ENCODE results near the gene MAP1LC3A.

Gene MAP1LC3A

DNA sequence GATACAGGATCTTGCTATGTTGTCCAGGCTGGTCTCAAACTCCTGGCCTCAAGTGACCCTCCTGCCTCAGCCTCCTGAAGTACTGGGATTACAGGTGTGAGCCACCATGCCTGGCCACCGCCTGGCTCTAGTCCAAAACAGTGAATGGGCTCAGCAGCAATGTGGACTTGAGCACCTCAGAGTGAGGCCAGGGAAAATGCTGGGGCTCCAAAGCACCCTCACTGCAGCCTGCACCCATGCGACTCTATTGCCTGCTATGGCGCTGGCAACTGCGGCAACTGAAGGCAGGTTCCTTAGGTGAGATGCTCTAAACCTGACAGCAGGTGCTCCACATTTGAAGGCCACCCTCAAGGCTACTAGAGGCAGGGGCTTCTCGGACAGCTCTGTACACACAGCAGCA is 26.5 kb downstream of the MAP1LC3A start:
- H3K27ac ChIP-seq, result no peak overlapping the region
- H3K4me3 ChIP-seq (ENCODE audit: low read depth, low read length), result no peak overlapping the region
- no peaks in the 10 kb centered on the region for H3K27me3 ChIP-seq (ENCODE audit: insufficient read depth, low read depth, severe bottlenecking)
- no peaks in the 10 kb centered on the region for H3K9me3 ChIP-seq (ENCODE audit: severe bottlenecking)
- peaks cover 12% of the 10 kb centered on the region for H3K36me3 ChIP-seq
- no peak for DNase-seq
- TF ChIP-seq, protein P1, sequence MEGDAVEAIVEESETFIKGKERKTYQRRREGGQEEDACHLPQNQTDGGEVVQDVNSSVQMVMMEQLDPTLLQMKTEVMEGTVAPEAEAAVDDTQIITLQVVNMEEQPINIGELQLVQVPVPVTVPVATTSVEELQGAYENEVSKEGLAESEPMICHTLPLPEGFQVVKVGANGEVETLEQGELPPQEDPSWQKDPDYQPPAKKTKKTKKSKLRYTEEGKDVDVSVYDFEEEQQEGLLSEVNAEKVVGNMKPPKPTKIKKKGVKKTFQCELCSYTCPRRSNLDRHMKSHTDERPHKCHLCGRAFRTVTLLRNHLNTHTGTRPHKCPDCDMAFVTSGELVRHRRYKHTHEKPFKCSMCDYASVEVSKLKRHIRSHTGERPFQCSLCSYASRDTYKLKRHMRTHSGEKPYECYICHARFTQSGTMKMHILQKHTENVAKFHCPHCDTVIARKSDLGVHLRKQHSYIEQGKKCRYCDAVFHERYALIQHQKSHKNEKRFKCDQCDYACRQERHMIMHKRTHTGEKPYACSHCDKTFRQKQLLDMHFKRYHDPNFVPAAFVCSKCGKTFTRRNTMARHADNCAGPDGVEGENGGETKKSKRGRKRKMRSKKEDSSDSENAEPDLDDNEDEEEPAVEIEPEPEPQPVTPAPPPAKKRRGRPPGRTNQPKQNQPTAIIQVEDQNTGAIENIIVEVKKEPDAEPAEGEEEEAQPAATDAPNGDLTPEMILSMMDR (IDR thresholded peaks at IDR 0.05; ENCODE audit: low read depth, low read length), result no peak

DNA sequence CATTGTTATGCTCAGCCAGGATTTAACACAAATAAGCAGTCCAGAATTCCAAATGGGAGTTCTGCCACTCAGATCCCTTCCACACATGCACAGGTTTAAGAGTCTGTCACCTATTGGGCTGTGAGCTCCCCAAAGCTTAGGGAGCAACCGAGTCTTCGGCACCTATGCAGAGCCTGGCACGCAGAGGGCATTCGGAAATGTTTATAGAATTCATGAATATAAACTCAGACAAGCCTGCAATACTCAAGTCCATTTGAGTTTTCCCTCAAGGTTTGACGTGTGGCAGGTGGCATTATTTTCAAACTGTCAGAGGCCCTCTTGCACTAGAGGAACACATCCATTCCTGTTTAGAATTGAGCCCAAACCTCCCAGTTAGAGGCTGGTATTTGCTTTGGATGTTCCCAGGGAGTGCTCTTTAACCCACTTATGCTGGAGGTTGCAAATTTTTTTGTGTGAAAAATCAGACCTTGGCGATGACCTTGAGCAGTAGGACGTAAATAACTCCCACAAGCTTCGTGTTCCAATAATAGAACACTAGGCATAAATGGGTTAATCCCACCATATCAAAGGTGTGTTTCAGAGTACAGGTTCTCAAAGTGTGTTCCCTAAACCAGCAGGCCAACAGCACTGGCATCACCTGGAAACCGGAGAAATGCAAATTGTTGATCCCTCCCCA is 28.1 kb downstream of the MAP1LC3A start:
- Histone ChIP-seq H3K36me3 (peaks cover 12% of the 10 kb centered on the region), H3K4me3 (ENCODE audit: low read depth, low read length) (no peak overlapping the region), H3K27ac (no peak overlapping the region), H3K27me3 (ENCODE audit: insufficient read depth, low read depth, severe bottlenecking) (no peaks in the 10 kb centered on the region), H3K9me3 (ENCODE audit: severe bottlenecking) (no peaks in the 10 kb centered on the region)
- TF ChIP-seq, protein P1 (IDR thresholded peaks at IDR 0.05; ENCODE audit: low read depth, low read length), result no peak
- DNase-seq, result no peak

DNA sequence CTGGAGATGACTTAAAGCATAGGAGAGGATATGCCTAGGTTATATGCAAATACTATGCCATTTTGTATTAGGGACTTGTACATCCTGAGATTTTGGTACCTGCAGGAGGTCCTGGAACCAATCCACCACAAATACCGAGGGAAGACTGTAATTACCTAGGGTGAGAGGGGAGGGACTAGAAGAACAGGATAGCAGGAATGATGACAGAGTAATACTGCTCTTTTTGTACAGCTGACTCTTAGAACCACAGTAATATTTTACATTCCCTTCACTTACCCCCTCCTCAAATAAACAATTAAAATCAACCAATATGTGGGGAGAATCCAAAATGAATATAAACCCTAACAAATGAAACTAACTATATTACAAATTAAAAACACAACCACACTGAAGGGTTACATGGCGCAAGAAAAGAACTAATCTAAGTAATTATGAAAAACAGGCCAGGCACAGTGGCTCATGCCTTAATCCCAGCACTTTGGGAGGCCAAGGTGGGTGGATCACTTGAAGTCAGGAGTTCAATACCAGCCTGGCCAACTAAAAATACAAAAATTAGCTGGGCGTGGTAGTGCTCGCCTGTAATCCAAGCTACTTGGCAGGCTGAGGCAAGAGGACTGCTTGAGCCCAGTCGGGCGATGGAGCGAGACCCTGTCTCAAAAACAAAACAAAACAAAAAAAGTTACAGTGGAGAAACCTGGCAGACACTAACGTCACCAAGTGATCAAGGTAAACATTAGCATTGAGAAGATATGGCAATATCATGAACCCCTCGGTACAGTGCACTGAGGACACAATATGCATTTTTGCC is 37.1 kb downstream of the MAP1LC3A start:
- no peaks in the 10 kb centered on the region for H3K27me3 ChIP-seq (ENCODE audit: insufficient read depth, low read depth, severe bottlenecking)
- no peak for DNase-seq
- TF ChIP-seq, protein P1 (IDR thresholded peaks at IDR 0.05; ENCODE audit: low read depth, low read length), result no peak

DNA sequence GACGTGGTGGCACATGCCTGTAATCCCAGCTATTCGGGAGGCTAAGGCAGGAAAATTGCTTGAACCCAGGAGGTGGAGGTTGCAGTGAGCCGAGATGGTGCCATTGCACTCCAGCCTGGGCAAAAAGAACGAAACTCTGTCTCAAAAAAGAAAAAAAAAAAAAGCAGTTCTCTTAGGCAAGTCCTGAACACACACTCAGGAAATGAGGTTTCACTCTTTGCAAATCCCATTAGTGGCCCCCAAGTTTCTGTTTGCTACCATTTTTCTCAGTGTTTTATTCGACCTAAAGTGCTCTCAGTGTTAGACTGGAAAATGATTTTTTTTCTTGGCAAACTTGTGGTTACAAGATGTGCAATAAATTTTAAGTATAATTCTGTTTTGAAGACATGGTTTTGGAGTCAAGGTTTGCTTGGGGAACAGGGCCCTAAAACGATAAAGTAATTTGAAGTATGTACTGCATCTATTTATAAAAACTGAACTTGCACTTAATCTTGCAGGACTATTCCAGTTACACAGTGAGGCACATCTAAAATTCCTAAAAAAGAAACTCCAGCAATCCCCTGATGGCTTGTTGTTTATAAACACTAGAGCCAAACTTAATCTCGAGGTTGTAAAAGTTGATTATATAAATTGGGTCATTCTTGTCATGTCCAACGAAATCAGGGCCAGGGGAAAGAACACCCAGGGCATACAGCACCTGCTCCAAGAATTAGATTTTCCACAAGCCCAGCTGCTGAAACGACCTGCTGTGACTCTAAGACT is 42.6 kb downstream of the MAP1LC3A start:
- TF ChIP-seq, protein P1 (IDR thresholded peaks at IDR 0.05; ENCODE audit: low read depth, low read length), result no peak
- Histone ChIP-seq H3K27me3 (ENCODE audit: insufficient read depth, low read depth, severe bottlenecking) (no peaks in the 10 kb centered on the region), H3K36me3 (0 out of 2 replicates have a peak, but pooled peaks cover 3% of the 10 kb centered on the region), H3K9me3 (ENCODE audit: severe bottlenecking) (no peaks in the 10 kb centered on the region), H3K4me3 (ENCODE audit: low read depth, low read length) (no peak overlapping the region), H3K27ac (no peak overlapping the region)
- no peak for DNase-seq

More for the DNA sequence above, 37.1 kb downstream of the MAP1LC3A start:
- Histone ChIP-seq H3K27ac (no peak overlapping the region), H3K9me3 (ENCODE audit: severe bottlenecking) (no peaks in the 10 kb centered on the region), H3K36me3 (no peaks in the 10 kb centered on the region), H3K4me3 (ENCODE audit: low read depth, low read length) (no peak overlapping the region)

DNA sequence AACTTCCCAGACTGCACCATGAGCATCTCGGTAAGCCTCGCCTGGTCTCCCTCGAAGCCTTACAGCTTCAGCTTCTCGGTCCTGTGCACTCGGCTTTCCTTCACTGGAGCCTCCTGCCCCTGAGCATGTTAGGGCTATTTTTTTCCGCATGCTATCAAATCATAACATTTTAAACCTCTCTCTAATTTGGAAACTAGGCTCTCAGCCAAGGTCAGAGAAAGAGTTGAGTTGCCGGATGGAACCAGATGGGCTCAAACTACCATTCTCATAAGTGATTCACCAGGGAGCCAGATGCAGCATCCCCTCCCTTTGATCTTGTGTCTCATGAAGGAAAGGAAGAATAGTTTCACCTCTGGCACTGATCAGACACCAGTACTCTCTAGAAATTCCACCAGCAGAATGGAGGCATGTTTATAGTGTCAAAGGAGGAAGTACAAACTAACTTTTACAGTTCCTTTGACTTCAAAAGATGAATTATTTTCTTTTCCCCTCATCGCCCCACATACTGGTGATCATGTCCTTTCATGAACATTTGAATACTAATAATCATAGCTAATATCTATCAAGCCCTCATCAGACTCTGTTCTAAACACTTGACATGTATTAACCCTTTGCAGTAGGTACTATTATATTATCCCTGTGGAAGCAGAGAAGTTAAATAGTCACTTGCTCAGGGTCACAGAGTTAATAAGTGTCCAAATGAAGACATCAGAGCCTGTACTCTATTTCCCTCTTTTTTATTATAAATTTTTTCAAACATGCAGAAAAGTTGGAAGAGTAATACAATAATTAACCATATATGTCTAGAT is 46.7 kb downstream of the MAP1LC3A start:
- Histone ChIP-seq H3K27ac (no peak overlapping the region), H3K4me3 (ENCODE audit: low read depth, low read length) (no peak overlapping the region), H3K9me3 (ENCODE audit: severe bottlenecking) (no peaks in the 10 kb centered on the region), H3K36me3 (0 out of 2 replicates have a peak, but pooled peaks cover 3% of the 10 kb centered on the region), H3K27me3 (ENCODE audit: insufficient read depth, low read depth, severe bottlenecking) (no peaks in the 10 kb centered on the region)
- TF ChIP-seq, protein P1 (IDR thresholded peaks at IDR 0.05; ENCODE audit: low read depth, low read length), result no peak
- DNase-seq, result no peak

Measured in WERI-Rb-1 (cell line).